Measurements from ENCODE around the gene EPB41L5. TPM values are rescaled to one million over a fixed set of nuclear protein-coding genes. Genes with fewer than 3 reads are reported as not detected.
"Not testable (repeated sequence)": the region's sequence is repeated elsewhere in the genome, so short reads cannot be mapped to it uniquely, and the experiment has no call there.

EPB41L5 gene
- total RNA-seq, 4 donors from 2014 or later, result 11.4 to 42.9 (median 14.5) TPM

DNA sequence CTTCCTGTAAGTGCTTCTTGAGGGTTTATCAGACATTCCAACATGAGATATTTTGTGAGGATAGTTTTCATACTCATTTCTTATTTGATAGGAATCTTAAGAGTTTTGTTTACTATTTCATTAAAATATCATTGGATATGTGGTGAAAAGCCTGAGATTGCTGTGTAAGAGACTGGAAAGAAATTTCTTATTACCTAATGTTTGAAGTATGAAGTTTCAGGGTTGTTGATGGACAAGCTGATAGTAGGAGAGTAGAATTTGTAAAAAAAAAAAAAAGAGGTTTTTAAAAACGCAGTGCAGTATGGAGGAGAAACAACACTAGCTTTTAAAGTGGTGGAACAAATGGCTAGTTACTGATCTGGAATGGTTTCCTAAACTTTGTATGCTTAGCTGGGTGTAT lies 7.7 kb downstream of the EPB41L5 start:
- no peak overlapping the region for H3K4me3 ChIP-seq
- H3K4me1 ChIP-seq, result no peaks in the 10 kb centered on the region
- peaks cover 0 to 27% (median 0%) of the 10 kb centered on the region in 3 donors for H3K36me3 ChIP-seq
- no peak overlapping the region for H3K27ac ChIP-seq
- 61 to 70% methylated on average over 1 of the region's 1 CpG for WGBS, 2 donors
- H3K27me3 ChIP-seq, result no peaks in the 10 kb centered on the region
- DNase-seq (ENCODE audit: low spot score in 2 of 2), result no peak
- peaks cover 0 to 19% (median 0%) of the 10 kb centered on the region in 4 donors for H3K9me3 ChIP-seq
- TF ChIP-seq, protein P1, sequence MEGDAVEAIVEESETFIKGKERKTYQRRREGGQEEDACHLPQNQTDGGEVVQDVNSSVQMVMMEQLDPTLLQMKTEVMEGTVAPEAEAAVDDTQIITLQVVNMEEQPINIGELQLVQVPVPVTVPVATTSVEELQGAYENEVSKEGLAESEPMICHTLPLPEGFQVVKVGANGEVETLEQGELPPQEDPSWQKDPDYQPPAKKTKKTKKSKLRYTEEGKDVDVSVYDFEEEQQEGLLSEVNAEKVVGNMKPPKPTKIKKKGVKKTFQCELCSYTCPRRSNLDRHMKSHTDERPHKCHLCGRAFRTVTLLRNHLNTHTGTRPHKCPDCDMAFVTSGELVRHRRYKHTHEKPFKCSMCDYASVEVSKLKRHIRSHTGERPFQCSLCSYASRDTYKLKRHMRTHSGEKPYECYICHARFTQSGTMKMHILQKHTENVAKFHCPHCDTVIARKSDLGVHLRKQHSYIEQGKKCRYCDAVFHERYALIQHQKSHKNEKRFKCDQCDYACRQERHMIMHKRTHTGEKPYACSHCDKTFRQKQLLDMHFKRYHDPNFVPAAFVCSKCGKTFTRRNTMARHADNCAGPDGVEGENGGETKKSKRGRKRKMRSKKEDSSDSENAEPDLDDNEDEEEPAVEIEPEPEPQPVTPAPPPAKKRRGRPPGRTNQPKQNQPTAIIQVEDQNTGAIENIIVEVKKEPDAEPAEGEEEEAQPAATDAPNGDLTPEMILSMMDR (IDR thresholded peaks at IDR 0.05), result no peak
- TF ChIP-seq EP300 (IDR thresholded peaks at IDR 0.05), result no peak
- no peak for TF ChIP-seq POLR2A (IDR thresholded peaks at IDR 0.05)

DNA sequence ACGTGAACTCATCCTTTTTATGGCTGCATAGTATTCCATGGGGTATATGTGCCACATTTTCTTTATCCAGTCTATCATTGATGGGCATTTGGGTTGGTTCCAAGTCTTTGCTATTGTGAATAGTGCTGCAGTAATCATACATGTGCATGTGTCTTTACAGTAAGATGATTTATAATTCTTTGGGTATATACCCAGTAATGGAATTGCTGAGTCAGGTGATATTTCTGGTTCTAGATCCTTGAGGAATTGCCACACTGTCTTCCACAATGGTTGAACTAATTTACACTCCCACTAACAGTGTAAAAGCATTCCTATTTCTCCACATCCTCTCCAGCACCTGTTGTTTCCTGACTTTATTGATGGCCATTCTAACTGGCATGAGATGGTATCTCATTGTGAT lies 9.6 kb downstream of the EPB41L5 start:
- peaks cover 0 to 23% (median 0%) of the 10 kb centered on the region in 4 donors for H3K9me3 ChIP-seq
- H3K36me3 ChIP-seq, result peaks cover 0 to 30% (median 0%) of the 10 kb centered on the region in 3 donors
- not testable (repeated sequence) for DNase-seq (ENCODE audit: low spot score in 2 of 2); H3K27ac ChIP-seq; H3K4me3 ChIP-seq; H3K27me3 ChIP-seq; H3K4me1 ChIP-seq
- WGBS, 2 donors, result 91 to 100% methylated on average over 1 of the region's 1 CpG

DNA sequence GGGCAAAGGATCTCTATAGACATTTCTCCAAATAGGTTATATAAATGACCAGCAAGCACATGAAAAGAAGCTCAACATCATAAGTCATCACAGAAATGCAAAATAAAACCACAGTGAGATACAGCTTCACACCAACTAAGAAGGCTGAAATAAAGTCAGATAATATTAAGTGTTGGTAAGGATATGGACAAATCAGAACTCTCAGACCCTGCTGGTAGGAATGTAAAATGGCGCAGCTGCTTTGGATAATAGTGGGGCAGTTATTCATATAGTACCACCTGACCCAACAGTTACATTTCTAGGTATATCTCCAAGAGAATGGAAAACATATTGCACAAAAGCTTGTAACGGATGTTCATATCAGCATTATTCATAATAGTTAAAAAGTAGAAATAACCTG lies 14.0 kb downstream of the EPB41L5 start:
- WGBS, 2 donors, result 97 to 98% methylated on average over 2 of the region's 2 CpGs

DNA sequence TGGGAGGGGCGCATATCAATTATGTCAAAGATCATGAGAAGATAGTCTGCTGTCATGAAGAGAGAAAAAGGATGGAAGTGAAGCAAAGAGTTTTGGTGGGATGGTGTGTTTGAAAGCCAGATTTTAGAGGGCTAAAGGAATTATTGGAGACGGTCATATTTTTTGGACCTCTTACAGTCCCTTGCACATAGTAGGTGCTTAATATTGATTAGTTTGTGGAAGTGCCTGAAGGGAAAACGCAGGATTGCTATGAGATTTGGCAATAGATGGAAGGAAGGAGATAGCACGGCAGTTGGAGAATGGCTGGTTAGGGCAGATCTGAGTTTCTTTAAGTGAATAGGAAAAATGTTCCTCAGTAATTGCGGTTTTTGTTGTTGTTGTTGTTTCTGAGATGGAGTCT lies 15.9 kb downstream of the EPB41L5 start:
- H3K27me3 ChIP-seq, result no peaks in the 10 kb centered on the region
- 92 to 96% methylated on average over 5 of the region's 5 CpGs for WGBS, 2 donors

More for the DNA sequence above, 14.0 kb downstream of the EPB41L5 start:
- no peak for DNase-seq (ENCODE audit: low spot score in 2 of 2)
- Histone ChIP-seq H3K9me3 (peaks cover 0 to 23% (median 0%) of the 10 kb centered on the region in 4 donors), H3K36me3 (peaks cover 0 to 22% (median 0%) of the 10 kb centered on the region in 3 donors), H3K4me1 (no peaks in the 10 kb centered on the region), H3K4me3 (no peak overlapping the region), H3K27ac (no peak overlapping the region), H3K27me3 (no peaks in the 10 kb centered on the region)
- no peak for TF ChIP-seq POLR2A (IDR thresholded peaks at IDR 0.05)
- TF ChIP-seq, protein P1 (IDR thresholded peaks at IDR 0.05), result no peak
- TF ChIP-seq EP300 (IDR thresholded peaks at IDR 0.05), result no peak

DNA sequence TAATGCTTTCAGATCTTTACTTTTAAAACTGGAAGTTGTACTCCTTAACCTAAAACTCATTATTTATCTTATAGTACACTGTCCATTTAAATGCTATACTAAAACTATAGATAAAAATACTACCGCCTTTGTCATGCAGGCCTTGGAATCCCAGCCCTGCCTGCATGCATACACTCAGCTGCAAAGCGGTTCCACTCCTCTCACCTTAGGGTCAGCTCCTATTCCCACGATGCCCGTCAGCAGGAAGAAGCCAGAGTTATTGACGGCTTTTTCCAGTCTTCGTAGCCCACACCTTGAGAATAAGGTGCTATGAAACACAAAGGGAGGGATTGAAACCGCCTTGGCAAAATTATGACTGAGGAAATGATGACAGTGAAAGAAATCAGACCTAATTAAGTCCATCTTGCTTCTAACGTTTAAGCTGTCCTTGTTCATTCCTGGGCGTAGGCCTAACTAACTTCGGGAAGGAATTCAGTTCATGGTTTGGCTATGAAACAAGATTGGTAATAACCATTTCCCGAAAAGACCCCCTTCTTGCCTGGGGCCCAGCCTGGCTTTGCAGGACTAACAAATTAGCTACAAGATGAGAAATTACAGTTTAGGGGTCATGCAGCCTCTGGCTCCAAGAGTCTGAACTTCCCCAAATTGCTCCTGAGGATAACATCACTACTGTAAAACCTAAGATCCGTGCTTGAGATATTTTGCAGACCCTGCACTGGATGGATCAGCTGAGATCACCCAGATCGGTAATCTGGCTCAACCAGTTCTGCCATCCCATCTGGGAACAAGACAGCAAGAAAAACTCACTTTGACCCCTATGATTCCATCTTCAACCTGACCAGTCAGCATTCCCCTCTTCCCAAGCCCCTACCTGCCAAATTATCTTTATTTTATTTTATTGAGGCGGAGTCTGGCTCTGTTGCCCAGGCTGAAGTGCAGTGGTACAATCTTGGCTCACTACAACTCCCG lies 17.1 kb downstream of the EPB41L5 start:
- Histone ChIP-seq H3K27me3 (no peaks in the 10 kb centered on the region), H3K36me3 (peaks cover 0 to 9% (median 0%) of the 10 kb centered on the region in 3 donors), H3K27ac (no peak overlapping the region), H3K4me1 (no peaks in the 10 kb centered on the region), H3K9me3 (peaks cover 0 to 7% (median 0%) of the 10 kb centered on the region in 4 donors), H3K4me3 (no peak overlapping the region)
- WGBS, 2 donors, result 80% methylated on average over 15 of the region's 15 CpGs
- TF ChIP-seq, protein P1 (IDR thresholded peaks at IDR 0.05), result no peak
- TF ChIP-seq EP300 (IDR thresholded peaks at IDR 0.05) (no peak), POLR2A (IDR thresholded peaks at IDR 0.05) (no peak)
- DNase-seq (ENCODE audit: low spot score in 2 of 2), result no peak

More for the DNA sequence above, 15.9 kb downstream of the EPB41L5 start:
- Histone ChIP-seq H3K9me3 (peaks cover 0 to 15% (median 0%) of the 10 kb centered on the region in 4 donors), H3K27ac (no peak overlapping the region), H3K4me1 (no peaks in the 10 kb centered on the region), H3K36me3 (peaks cover 0 to 17% (median 0%) of the 10 kb centered on the region in 3 donors), H3K4me3 (no peak overlapping the region)
- DNase-seq (ENCODE audit: low spot score in 2 of 2), result no peak
- TF ChIP-seq, protein P1 (IDR thresholded peaks at IDR 0.05), result no peak
- no peak for TF ChIP-seq POLR2A (IDR thresholded peaks at IDR 0.05)
